RWPE2 (cell line): ENCODE measurements around the gene ATP6V0C.
A peak's percentile ranks its signal among the peaks of the same experiment; 100 is the strongest.

Experiments used
- ATAC-seq: fragments of 200-7000 bp; cut with Tn5 transposase; 3 replicates; pipeline ENCODE4 v1.9.1; 2021; ENCODE audit warnings: low read depth
- DNase-seq: peaks from one replicate; pipeline ENCODE4 v3.0.0-alpha.2; 2020; ENCODE audit warnings: low spot score
- H3K27ac ChIP-seq: fragments of 450-650 bp; 2 replicates; pipeline ENCODE4 v1.5.1; 2017; ENCODE audit warnings: mild to moderate bottlenecking; ENCODE audit not compliant: poor library complexity, severe bottlenecking
- H3K27me3 ChIP-seq: fragments of 250-450 bp; sonication (Bioruptor Pico); 2 replicates; pipeline ENCODE4 v1.5.1; 2021; ENCODE audit warnings: mild to moderate bottlenecking, moderate library complexity; ENCODE audit not compliant: insufficient read depth, poor library complexity, severe bottlenecking
- H3K36me3 ChIP-seq: fragments of 250-450 bp; sonication (Bioruptor Pico); 2 replicates; pipeline ENCODE4 v1.5.1; 2020; ENCODE audit warnings: low read depth, mild to moderate bottlenecking, moderate library complexity
- H3K4me1 ChIP-seq: fragments of 250-450 bp; sonication (Bioruptor Pico); 2 replicates; pipeline ENCODE4 v1.5.1; 2021; ENCODE audit warnings: mild to moderate bottlenecking, moderate library complexity; ENCODE audit not compliant: insufficient read depth, poor library complexity, severe bottlenecking
- H3K4me3 ChIP-seq: fragments of 250-450 bp; sonication (Bioruptor Pico); 2 replicates; pipeline ENCODE4 v1.5.1; 2021; ENCODE audit warnings: mild to moderate bottlenecking, moderate library complexity; ENCODE audit not compliant: severe bottlenecking
- H3K9me3 ChIP-seq: fragments of 250-450 bp; sonication (Bioruptor Pico); 2 replicates; pipeline ENCODE4 v1.5.1; 2021; ENCODE audit warnings: mild to moderate bottlenecking, moderate library complexity; ENCODE audit not compliant: severe bottlenecking
- TF ChIP-seq, protein P1 (sequence below): fragments of 450-650 bp; IDR thresholded peaks from one replicate; pipeline ENCODE4 v1.5.1; 2017; ENCODE audit warnings: mild to moderate bottlenecking, moderate library complexity; ENCODE audit not compliant: poor library complexity, severe bottlenecking

ATP6V0C gene

DNA sequence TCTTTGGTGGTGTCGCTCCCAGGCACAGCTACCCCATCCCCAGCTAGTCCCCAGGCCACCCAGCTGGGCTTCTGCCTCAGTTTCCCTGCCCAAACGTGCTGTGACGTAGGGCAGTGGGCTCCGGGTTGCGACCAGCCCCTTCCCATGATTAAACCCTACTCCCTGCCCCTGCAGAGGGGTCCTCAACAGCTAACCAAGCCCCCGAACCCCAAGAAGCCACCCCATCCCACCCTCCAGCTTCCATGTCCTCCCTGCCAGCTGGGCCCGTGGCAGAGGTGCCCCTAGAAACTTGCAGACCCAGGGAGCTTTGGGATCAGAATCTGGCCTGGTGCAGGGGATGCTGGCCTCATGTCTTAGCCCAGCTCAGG, 43.5 kb upstream of the ATP6V0C start:
- ATAC-seq (no peak), DNase-seq (no peak)
- Histone ChIP-seq H3K9me3 (no peaks in the 10 kb centered on the region), H3K36me3 (no peaks in the 10 kb centered on the region), H3K27me3 (peaks cover 6% of the 10 kb centered on the region), H3K4me3 (no peak overlapping the region), H3K27ac (no peak overlapping the region), H3K4me1 (no peaks in the 10 kb centered on the region)
- TF ChIP-seq, protein P1, sequence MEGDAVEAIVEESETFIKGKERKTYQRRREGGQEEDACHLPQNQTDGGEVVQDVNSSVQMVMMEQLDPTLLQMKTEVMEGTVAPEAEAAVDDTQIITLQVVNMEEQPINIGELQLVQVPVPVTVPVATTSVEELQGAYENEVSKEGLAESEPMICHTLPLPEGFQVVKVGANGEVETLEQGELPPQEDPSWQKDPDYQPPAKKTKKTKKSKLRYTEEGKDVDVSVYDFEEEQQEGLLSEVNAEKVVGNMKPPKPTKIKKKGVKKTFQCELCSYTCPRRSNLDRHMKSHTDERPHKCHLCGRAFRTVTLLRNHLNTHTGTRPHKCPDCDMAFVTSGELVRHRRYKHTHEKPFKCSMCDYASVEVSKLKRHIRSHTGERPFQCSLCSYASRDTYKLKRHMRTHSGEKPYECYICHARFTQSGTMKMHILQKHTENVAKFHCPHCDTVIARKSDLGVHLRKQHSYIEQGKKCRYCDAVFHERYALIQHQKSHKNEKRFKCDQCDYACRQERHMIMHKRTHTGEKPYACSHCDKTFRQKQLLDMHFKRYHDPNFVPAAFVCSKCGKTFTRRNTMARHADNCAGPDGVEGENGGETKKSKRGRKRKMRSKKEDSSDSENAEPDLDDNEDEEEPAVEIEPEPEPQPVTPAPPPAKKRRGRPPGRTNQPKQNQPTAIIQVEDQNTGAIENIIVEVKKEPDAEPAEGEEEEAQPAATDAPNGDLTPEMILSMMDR = no peak

DNA sequence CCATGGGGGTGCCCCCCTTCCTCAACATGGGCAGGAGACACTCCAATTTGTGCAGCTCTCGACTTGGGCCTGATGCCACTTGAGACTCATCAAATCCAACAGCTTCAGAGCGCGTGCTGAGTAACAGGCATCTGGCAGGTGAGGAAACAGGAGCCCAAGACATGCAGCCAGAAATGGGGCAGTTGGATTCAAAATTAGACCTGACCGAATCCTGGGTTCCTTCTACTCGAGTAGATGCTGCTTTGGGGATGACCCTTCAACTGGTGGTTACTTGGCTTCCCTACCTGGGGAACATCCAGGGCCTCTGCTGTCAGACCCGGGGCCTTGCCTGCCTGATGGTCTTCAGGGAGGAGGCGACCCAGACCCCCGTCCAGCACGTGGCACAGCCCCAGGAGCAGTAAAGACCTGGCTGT, 43.1 kb upstream of the ATP6V0C start:
- H3K27ac ChIP-seq = no peak overlapping the region
- H3K4me1 ChIP-seq = no peaks in the 10 kb centered on the region
- H3K4me3 ChIP-seq = no peak overlapping the region
- no peaks in the 10 kb centered on the region for H3K36me3 ChIP-seq
- DNase-seq = no peak
- ATAC-seq = no peak
- no peaks in the 10 kb centered on the region for H3K9me3 ChIP-seq
- H3K27me3 ChIP-seq = peaks cover 6% of the 10 kb centered on the region
- TF ChIP-seq, protein P1 = no peak

DNA sequence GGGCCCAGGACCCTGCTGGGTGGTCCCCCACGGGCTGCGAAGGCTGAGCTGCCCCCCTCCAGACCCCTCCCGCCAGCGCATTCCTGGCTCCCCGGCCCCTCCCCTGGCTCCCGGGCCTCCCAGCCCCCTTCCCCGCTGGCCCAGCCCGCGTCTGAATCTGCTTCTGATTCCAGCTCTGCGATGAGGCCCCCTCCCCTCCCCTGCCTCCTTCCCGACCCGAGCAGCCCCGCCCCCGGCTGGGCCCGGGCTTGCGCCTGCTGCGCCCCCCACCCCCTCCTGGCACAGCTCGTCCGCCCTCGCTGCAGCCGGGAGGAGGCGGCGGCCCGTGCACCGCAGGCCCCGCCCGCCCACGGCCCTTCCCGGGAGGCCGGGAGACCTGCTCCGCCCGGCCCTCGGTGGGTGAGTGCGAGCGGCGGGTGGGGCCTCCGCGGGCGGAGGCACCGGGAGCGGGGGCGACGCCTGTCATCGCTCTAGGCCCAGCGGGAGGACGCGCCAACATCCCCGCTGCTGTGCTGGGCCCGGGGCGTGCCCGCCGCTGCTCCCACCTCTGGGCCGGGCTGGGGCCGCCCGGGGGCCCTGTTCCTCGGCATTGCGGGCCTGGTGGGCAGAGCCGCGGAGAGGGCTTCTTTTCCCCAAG, 42.6 kb upstream of the ATP6V0C start, which contains the start of gene NTN3:
NTN3 (plus strand) TSS at position 282 of the 637 bp plus-strand sequence. CDS start 405 bp downstream, outside the sequence.
- no peak within 1 kb of the TSS for H3K27ac ChIP-seq
- no peaks in the 10 kb centered on the region for H3K9me3 ChIP-seq
- ATAC-seq = peak; percentile 1; the same call in 2 of the 3 replicates
- TF ChIP-seq, protein P1 = no peak
- DNase-seq = no peak
- H3K27me3 ChIP-seq = peaks cover 6% of the 10 kb centered on the region
- no peaks in the 10 kb centered on the region for H3K4me1 ChIP-seq
- no peaks in the 10 kb centered on the region for H3K36me3 ChIP-seq
- peak within 1 kb of the TSS; percentile 7 for H3K4me3 ChIP-seq

DNA sequence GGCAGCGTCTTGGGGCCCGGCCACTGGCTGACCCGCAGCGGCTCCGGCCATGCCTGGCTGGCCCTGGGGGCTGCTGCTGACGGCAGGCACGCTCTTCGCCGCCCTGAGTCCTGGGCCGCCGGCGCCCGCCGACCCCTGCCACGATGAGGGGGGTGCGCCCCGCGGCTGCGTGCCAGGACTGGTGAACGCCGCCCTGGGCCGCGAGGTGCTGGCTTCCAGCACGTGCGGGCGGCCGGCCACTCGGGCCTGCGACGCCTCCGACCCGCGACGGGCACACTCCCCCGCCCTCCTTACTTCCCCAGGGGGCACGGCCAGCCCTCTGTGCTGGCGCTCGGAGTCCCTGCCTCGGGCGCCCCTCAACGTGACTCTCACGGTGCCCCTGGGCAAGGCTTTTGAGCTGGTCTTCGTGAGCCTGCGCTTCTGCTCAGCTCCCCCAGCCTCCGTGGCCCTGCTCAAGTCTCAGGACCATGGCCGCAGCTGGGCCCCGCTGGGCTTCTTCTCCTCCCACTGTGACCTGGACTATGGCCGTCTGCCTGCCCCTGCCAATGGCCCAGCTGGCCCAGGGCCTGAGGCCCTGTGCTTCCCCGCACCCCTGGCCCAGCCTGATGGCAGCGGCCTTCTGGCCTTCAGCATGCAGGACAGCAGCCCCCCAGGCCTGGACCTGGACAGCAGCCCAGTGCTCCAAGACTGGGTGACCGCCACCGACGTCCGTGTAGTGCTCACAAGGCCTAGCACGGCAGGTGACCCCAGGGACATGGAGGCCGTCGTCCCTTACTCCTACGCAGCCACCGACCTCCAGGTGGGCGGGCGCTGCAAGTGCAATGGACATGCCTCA, 41.9 kb upstream of the ATP6V0C start:
- DNase-seq = no peak

More for the DNA sequence above, 41.9 kb upstream of the ATP6V0C start:
- TF ChIP-seq, protein P1 = no peak
- Histone ChIP-seq H3K4me3 (peak overlapping the region; percentile 7), H3K27ac (no peak overlapping the region), H3K9me3 (no peaks in the 10 kb centered on the region), H3K27me3 (peaks cover 6% of the 10 kb centered on the region), H3K4me1 (no peaks in the 10 kb centered on the region), H3K36me3 (no peaks in the 10 kb centered on the region)
- no peak for ATAC-seq
